GM12874 (cell line): ENCODE data around the gene PAK1.

ENCODE experiments used
- TF ChIP-seq, protein P1 (sequence below): IDR thresholded peaks from 2 replicates; pipeline ENCODE4 v1.5.1; 2011; ENCODE audit warnings: low read depth, mild to moderate bottlenecking, control low read depth, low read length, moderate library complexity; ENCODE audit not compliant: insufficient read depth

PAK1 gene

DNA sequence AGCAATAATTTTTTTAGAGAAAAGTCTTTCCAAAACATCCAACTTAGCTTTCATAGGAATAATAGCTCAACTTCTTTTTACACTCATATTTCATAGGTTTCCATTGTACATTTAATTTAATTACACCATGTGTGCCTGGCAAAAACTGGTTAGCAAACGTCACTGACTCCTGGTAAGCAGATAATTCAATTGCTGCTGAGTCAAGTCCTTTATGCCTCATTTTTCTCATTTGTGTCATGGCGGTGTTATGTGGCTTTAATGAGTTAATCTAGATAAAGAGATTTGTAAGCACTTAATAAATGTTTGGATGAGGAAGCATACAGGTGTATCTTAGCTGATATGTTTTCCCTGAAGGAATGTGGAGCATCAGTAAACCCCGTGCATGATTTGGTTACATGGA, 41.2 kb upstream of the PAK1 start:
- TF ChIP-seq, protein P1, sequence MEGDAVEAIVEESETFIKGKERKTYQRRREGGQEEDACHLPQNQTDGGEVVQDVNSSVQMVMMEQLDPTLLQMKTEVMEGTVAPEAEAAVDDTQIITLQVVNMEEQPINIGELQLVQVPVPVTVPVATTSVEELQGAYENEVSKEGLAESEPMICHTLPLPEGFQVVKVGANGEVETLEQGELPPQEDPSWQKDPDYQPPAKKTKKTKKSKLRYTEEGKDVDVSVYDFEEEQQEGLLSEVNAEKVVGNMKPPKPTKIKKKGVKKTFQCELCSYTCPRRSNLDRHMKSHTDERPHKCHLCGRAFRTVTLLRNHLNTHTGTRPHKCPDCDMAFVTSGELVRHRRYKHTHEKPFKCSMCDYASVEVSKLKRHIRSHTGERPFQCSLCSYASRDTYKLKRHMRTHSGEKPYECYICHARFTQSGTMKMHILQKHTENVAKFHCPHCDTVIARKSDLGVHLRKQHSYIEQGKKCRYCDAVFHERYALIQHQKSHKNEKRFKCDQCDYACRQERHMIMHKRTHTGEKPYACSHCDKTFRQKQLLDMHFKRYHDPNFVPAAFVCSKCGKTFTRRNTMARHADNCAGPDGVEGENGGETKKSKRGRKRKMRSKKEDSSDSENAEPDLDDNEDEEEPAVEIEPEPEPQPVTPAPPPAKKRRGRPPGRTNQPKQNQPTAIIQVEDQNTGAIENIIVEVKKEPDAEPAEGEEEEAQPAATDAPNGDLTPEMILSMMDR = no peak

DNA sequence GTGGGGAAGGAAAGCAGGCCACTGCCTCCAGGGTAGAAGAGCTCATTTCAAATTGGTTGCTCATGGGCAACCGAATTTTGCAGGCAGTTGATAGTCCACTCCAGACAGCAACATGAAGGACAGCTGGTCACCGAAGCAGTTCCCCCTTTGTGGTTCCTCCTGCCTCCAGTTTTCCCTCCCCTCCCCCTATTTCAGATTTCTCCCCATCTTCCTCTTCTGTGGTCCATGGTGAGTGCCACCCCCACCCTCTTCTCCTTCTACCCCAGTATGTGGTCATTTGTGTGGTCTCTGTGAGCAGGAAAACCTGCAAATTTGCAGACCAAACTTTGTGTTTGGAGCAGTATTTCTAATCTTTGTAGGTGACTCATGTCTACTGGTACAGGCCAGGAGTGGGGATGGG, 38.2 kb upstream of the PAK1 start:
- TF ChIP-seq, protein P1 = no peak

DNA sequence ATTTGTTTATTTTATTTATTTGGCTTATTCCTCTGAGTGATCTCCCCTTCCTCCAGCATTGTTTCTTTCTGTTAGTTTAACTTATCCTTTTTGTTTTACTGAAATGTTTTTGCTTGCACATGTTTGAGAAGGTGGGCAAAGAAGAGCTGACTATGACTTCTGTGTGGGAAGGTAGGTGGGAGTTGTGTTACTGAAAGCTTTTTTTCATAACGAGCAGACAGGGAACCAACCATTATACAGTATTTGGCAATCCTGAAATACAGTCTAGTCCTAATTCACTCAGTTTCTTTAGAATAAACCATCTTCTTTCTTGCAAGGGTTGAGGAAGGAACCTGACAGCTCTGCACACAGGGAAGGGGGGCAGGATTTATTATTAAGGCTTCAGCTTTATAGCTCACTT, 37.0 kb upstream of the PAK1 start:
- TF ChIP-seq, protein P1 = no peak

GRCh38 chr11:77510095-77510494, 36.2 kb upstream of the PAK1 start:
- TF ChIP-seq, protein P1 = no peak

DNA sequence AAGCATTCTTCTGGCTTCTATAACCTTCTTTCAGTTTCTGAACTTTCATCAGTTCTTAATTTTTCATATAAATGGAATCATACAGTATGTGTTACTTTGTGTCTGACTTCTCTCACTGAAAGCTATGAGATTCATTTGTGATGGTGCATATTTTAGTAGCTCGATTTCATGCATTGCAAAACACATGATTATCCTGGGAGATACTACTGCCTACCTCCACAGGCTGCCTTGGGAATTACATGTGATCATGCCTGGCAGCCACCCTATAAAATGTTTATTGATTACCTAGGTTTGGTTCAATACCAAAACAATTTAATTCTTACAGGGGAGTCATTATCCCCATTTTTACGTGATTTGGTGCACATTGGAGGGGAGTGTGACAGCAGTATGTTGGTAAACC, 34.1 kb upstream of the PAK1 start:
- TF ChIP-seq, protein P1 = no peak

DNA sequence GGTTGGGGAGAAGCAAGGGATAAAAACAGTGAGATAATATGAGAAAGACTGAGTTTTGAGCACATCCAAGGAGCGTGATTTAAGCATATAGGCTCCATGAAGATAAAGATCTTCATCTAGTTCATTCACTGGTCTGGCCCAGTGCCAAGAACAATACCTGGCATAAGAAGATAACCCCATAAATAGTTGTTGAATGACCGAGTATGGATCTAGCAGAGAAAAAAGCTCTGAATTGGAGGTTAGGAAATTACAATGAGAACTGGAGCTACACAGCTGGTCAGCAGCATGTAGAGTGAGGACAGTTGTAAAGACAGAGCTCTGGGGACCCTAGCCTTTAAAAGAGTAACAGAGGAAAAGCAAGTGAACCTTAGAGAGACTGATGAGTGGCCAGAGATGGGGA, 33.0 kb upstream of the PAK1 start:
- TF ChIP-seq, protein P1 = no peak

GRCh38 chr11:77505956-77506355, 32.1 kb upstream of the PAK1 start:
- TF ChIP-seq, protein P1 = no peak

- TF ChIP-seq, protein P1 = no peak
Measured at GRCh38 chr11:77503006-77503405, 29.1 kb upstream of the PAK1 start.
